HG02884 (cell line): ENCODE measurements around the gene RGS10.
"Not testable (repeated sequence)": the region's sequence is repeated elsewhere in the genome, so short reads cannot be mapped to it uniquely, and the experiment has no call there.

Experiments used
- ATAC-seq: cut with Tn5 transposase; IDR thresholded peaks from one replicate; pipeline ENCODE4 v1.9.1; 2021; ENCODE audit warnings: mild to moderate bottlenecking, moderate library complexity; ENCODE audit not compliant: unreplicated experiment

The RGS10 gene

GRCh38 chr10:119539359-119539825 lies 3.1 kb downstream of the RGS10 start:
- ATAC-seq = no peak

- ATAC-seq = no peak
These were observed 3.7 kb downstream of the RGS10 start for GRCh38 chr10:119538632-119539358.

- ATAC-seq = no peak
These were observed 4.4 kb downstream of the RGS10 start for GRCh38 chr10:119537953-119538630.

- ATAC-seq = no peak
These were observed 6.0 kb downstream of the RGS10 start for GRCh38 chr10:119536508-119537025.

- ATAC-seq = no peak
These were observed 6.5 kb downstream of the RGS10 start for GRCh38 chr10:119535837-119536507.

- no peak for ATAC-seq
These were observed 7.2 kb downstream of the RGS10 start for GRCh38 chr10:119535305-119535704.

GRCh38 chr10:119533473-119533872 lies 9.0 kb downstream of the RGS10 start:
- no peak for ATAC-seq

- ATAC-seq = not testable (repeated sequence)
These were observed 9.7 kb downstream of the RGS10 start for GRCh38 chr10:119532791-119533190.

GRCh38 chr10:119532251-119532650 lies 10.3 kb downstream of the RGS10 start:
- ATAC-seq = not testable (repeated sequence)

GRCh38 chr10:119531067-119531466 lies 11.5 kb downstream of the RGS10 start:
- no peak for ATAC-seq

GRCh38 chr10:119528663-119529237 lies 13.8 kb downstream of the RGS10 start:
- ATAC-seq = not testable (repeated sequence)

- ATAC-seq = no peak
These were observed 15.6 kb downstream of the RGS10 start for GRCh38 chr10:119526621-119527592.

- no peak for ATAC-seq
These were observed 16.4 kb downstream of the RGS10 start for GRCh38 chr10:119526149-119526548.

- ATAC-seq = no peak
These were observed 17.4 kb downstream of the RGS10 start for GRCh38 chr10:119525116-119525515.

GRCh38 chr10:119524720-119525070 lies 17.8 kb downstream of the RGS10 start:
- no peak for ATAC-seq

- no peak for ATAC-seq
These were observed 18.4 kb downstream of the RGS10 start for GRCh38 chr10:119523895-119524719.

- ATAC-seq = no peak
These were observed 19.6 kb downstream of the RGS10 start for GRCh38 chr10:119522747-119523426.

- no peak for ATAC-seq
These were observed 20.9 kb downstream of the RGS10 start for GRCh38 chr10:119521443-119522204.
